H1 (cell line): ENCODE measurements around the gene SPATA13. TPM values are rescaled to one million over a fixed set of nuclear protein-coding genes. Genes with fewer than 3 reads are reported as not detected.

Source experiments
- CTCF ChIA-PET: fragments of 300-600 bp; sonication (Branson Sonifier 250); formaldehyde crosslinking; loops from one replicate; lab custom pipeline; 2021; ENCODE audit not compliant: partially characterized antibody; lab: Charles Lee
- POLR2A ChIA-PET: fragments of 300-600 bp; sonication (Branson Sonifier 250); formaldehyde crosslinking; loops from one replicate; lab custom pipeline; 2021; ENCODE audit warnings: inconsistent platforms; ENCODE audit not compliant: partially characterized antibody; lab: Charles Lee
- DNase-seq, 2 experiments: peaks; one replicate each; pipeline versions ENCODE4 v3.0.0 to v3.0.0-alpha.2; 2010 to 2022; ENCODE audit warnings: low spot score in 2 of 2, low read depth in 1 of 2, mixed read lengths in 1 of 2
- FAIRE-seq: peaks from 2 replicates; lab custom pipeline; 2011; peaks lifted over from hg19 to GRCh38; lab: Jason Lieb, UNC
- H2AFZ ChIP-seq: 2 replicates; pipeline ENCODE4 v1.8.1; 2012; ENCODE audit warnings: low read length, inconsistent platforms
- H2AK5ac ChIP-seq: 2 replicates; pipeline ENCODE4 v1.6.1; 2013; ENCODE audit warnings: low read depth, low read length
- H2BK120ac ChIP-seq: replicated peaks from 2 replicates; pipeline ENCODE3; 2013; ENCODE audit warnings: low read depth, low read length, inconsistent platforms
- H2BK12ac ChIP-seq: 2 replicates; pipeline ENCODE4 v1.6.1; 2013; ENCODE audit warnings: low read depth, low read length
- H2BK15ac ChIP-seq: 2 replicates; pipeline ENCODE4 v1.6.1; 2013; ENCODE audit warnings: low read length
- H2BK20ac ChIP-seq: 2 replicates; pipeline ENCODE4 v1.6.1; 2013; ENCODE audit warnings: low read length
- H2BK5ac ChIP-seq: 2 replicates; pipeline ENCODE4 v1.6.1; 2013; ENCODE audit warnings: low read depth, low read length
- H3K14ac ChIP-seq: 2 replicates; pipeline ENCODE4 v1.6.1; 2013; ENCODE audit warnings: inconsistent platforms; ENCODE audit not compliant: insufficient read length
- H3K18ac ChIP-seq: 2 replicates; pipeline ENCODE4 v1.6.1; 2013; ENCODE audit warnings: low read length; ENCODE audit errors: extremely low read depth
- H3K23ac ChIP-seq: 2 replicates; pipeline ENCODE4 v1.6.1; 2013; ENCODE audit warnings: inconsistent platforms; ENCODE audit not compliant: insufficient read length
- H3K23me2 ChIP-seq: 2 replicates; pipeline ENCODE4 v1.6.1; 2013; ENCODE audit warnings: low read depth, low read length
- H3K27ac ChIP-seq: 2 replicates; pipeline ENCODE4 v1.6.1; 2011; ENCODE audit warnings: low read depth, low read length, inconsistent platforms
- H3K27me3 ChIP-seq, 4 experiments: replicated peaks in 1 of 4; 1 replicate in 1 of 4; 2 replicates in 3 of 4; pipeline versions ENCODE4 v1.6.1 to v1.8.1; 2011 to 2013; ENCODE audit warnings: low read length in 3 of 4, mild to moderate bottlenecking in 3 of 4, inconsistent platforms in 2 of 4, mixed read lengths in 2 of 4, moderate library complexity in 1 of 4; ENCODE audit not compliant: control insufficient read depth in 3 of 4, insufficient read depth in 3 of 4; ENCODE audit errors: extremely low read depth in 1 of 4
- H3K36me3 ChIP-seq, 4 experiments: 2 replicates each; pipeline versions ENCODE4 v1.6.1 to v1.8.1; 2011 to 2013; ENCODE audit warnings: mild to moderate bottlenecking in 4 of 4, low read length in 3 of 4, moderate library complexity in 2 of 4, control low read depth in 1 of 4, inconsistent platforms in 1 of 4; ENCODE audit not compliant: insufficient read depth in 4 of 4, control insufficient read depth in 2 of 4
- H3K4ac ChIP-seq: replicated peaks from 2 replicates; pipeline ENCODE3; 2013; ENCODE audit warnings: low read length, low read depth, mixed read lengths, inconsistent platforms; ENCODE audit not compliant: insufficient read length
- H3K4me1 ChIP-seq, 4 experiments: replicated peaks in 1 of 4; 1 replicate in 1 of 4; 2 replicates in 3 of 4; pipeline versions ENCODE4 v1.6.1 to v1.8.1; 2011 to 2013; ENCODE audit warnings: low read length in 3 of 4, inconsistent platforms in 2 of 4, mixed read lengths in 1 of 4; ENCODE audit not compliant: insufficient read depth in 4 of 4, control insufficient read depth in 3 of 4
- H3K4me2 ChIP-seq, 2 experiments: 2 replicates each; pipeline versions ENCODE4 v1.6.1 to v1.8.1; 2011 to 2013; ENCODE audit warnings: low read depth in 2 of 2, low read length in 2 of 2, control low read depth in 1 of 2, inconsistent platforms in 1 of 2, mild to moderate bottlenecking in 1 of 2; ENCODE audit not compliant: insufficient read depth in 1 of 2
- H3K4me3 ChIP-seq, 4 experiments: fragments of 200-600, 300-600 bp in 1 of 4; sonication (generic), shearing (Covaris generic), sonication (Bioruptor Twin) in 1 of 4; 2 replicates each; pipeline versions ENCODE4 v1.5.1 to v1.8.1; 2011 to 2016; ENCODE audit warnings: low read length in 4 of 4, low read depth in 3 of 4, control low read depth in 2 of 4, inconsistent platforms in 2 of 4, mild to moderate bottlenecking in 2 of 4, mixed read lengths in 1 of 4, moderate library complexity in 1 of 4; ENCODE audit not compliant: insufficient read depth in 2 of 4; ENCODE audit errors: extremely low read depth in 1 of 4
- H3K56ac ChIP-seq: replicated peaks from 2 replicates; pipeline ENCODE3; 2013; ENCODE audit warnings: low read depth, mild to moderate bottlenecking, mixed read lengths, low read length, inconsistent platforms; ENCODE audit not compliant: insufficient read length
- H3K79me1 ChIP-seq: 2 replicates; pipeline ENCODE4 v1.6.1; 2013; ENCODE audit warnings: low read depth, low read length, control low read depth
- H3K79me2 ChIP-seq, 2 experiments: 2 replicates each; pipeline versions ENCODE4 v1.6.1 to v1.8.1; 2012 to 2013; ENCODE audit warnings: low read length in 2 of 2, mild to moderate bottlenecking in 2 of 2, inconsistent platforms in 1 of 2; ENCODE audit not compliant: insufficient read depth in 2 of 2, control insufficient read depth in 1 of 2
- H3K9ac ChIP-seq, 4 experiments: replicated peaks in 1 of 4; 1 replicate in 1 of 4; 2 replicates in 3 of 4; pipeline versions ENCODE4 v1.6.1 to v1.8.1; 2011 to 2013; ENCODE audit warnings: low read depth in 3 of 4, low read length in 3 of 4, control low read depth in 2 of 4, mild to moderate bottlenecking in 2 of 4, moderate library complexity in 2 of 4, inconsistent platforms in 1 of 4; ENCODE audit errors: extremely low read depth in 1 of 4
- H3K9me3 ChIP-seq, 2 experiments: 2 replicates each; pipeline versions ENCODE4 v1.6.1 to v1.8.1; 2012 to 2013; ENCODE audit warnings: mild to moderate bottlenecking in 2 of 2, moderate library complexity in 2 of 2, control low read depth in 1 of 2, inconsistent platforms in 1 of 2, low read depth in 1 of 2, low read length in 1 of 2, mixed read lengths in 1 of 2; ENCODE audit not compliant: insufficient read depth in 2 of 2
- H4K20me1 ChIP-seq, 2 experiments: replicated peaks in 1 of 2; 2 replicates each; pipeline versions ENCODE3 to v1.8.1; 2011 to 2013; ENCODE audit warnings: inconsistent platforms in 2 of 2, low read length in 2 of 2, mild to moderate bottlenecking in 1 of 2; ENCODE audit not compliant: insufficient read depth in 2 of 2, control insufficient read depth in 1 of 2
- H4K5ac ChIP-seq: 2 replicates; pipeline ENCODE4 v1.6.1; 2013; ENCODE audit warnings: low read length, low read depth, mixed read lengths, inconsistent platforms; ENCODE audit not compliant: insufficient read length
- H4K8ac ChIP-seq: 2 replicates; pipeline ENCODE4 v1.8.0; 2013; ENCODE audit warnings: mild to moderate bottlenecking, moderate library complexity, low read length, inconsistent platforms; ENCODE audit not compliant: insufficient read depth; ENCODE audit errors: extremely low read depth
- H4K91ac ChIP-seq: replicated peaks from 2 replicates; pipeline ENCODE3; 2013; ENCODE audit warnings: low read length, mixed read lengths, inconsistent platforms; ENCODE audit not compliant: insufficient read length
- JUN ChIP-seq: IDR thresholded peaks from 2 replicates; pipeline ENCODE4 v1.6.1; 2011; ENCODE audit warnings: low read depth, mild to moderate bottlenecking, improper control_type of control experiment, low read length
- SIN3A ChIP-seq, 2 experiments: IDR thresholded peaks in 1 of 2; conservative IDR thresholded peaks in 1 of 2; 2 replicates each; pipeline ENCODE4 v1.6.1; 2011 to 2012; ENCODE audit warnings: low read length in 2 of 2, improper control_type of control experiment in 1 of 2, low read depth in 1 of 2, mild to moderate bottlenecking in 1 of 2
- SIRT6 ChIP-seq: IDR thresholded peaks from one replicate; pipeline ENCODE4 v1.7.1; 2012; ENCODE audit warnings: low read length, inconsistent platforms
- SRF ChIP-seq: IDR thresholded peaks from 2 replicates; pipeline ENCODE4 v1.6.1; 2011; ENCODE audit warnings: mild to moderate bottlenecking, low read depth, low read length, moderate library complexity
- WGBS, 2 experiments: shearing (Covaris generic) in 1 of 2; methylation state at CpG; one replicate each; pipeline versions ENCODE4 v1.1.6 to v1.1.7; 2013 to 2015; ENCODE audit warnings: low lambda C conversion rate in 2 of 2, mixed read lengths in 2 of 2, inconsistent platforms in 1 of 2, low coverage in 1 of 2, missing lambda C conversion rate in 1 of 2; ENCODE audit not compliant: insufficient replicate concordance in 2 of 2, insufficient coverage in 1 of 2, insufficient read length in 1 of 2; ENCODE audit errors: extremely low coverage in 1 of 2, missing lambda C conversion rate in 1 of 2; 5-methylcytosine and 5-hydroxymethylcytosine counted together
- polyA plus RNA-seq, 7 experiments: library from polyadenylated mRNA; depleted of rRNA in 3 of 7; stranded (reverse) in 5 of 7; unstranded in 2 of 7; fragments of >200 nt in 5 of 7; fragments of 200-250 nt in 2 of 7; gene quantifications; 1 replicate in 5 of 7; 2 replicates in 1 of 7; 4 replicates in 1 of 7; pipeline versions ENCODE4 v1.2.1 to v1.2.3, GENCODE V29; 2011 to 2013; ENCODE audit warnings: missing spikeins in 2 of 7, mixed read lengths in 2 of 7
- total RNA-seq: library from RNA; stranded (reverse); fragmentation: NEBNext Ultra II Directional; extraction: Animal tissue kit (Norgen Biotek cat#: 25700); gene quantifications from 2 replicates; pipeline ENCODE4 v1.2.1, GENCODE V29; 2021

Gene SPATA13
- total and polyA plus RNA-seq, 2 of the 8 experiments (the other 6 are each of a cell fraction or from before 2014, with no cell fraction given): 12.6 to 30.9 TPM

GRCh38 chr13:24323036-24323738 lies 162.7 kb downstream of the SPATA13 start:
- H2BK20ac ChIP-seq: no peak overlapping the region
- H3K27ac ChIP-seq: no peak overlapping the region
- TF ChIP-seq SIN3A (conservative IDR thresholded peaks at IDR 0.05 in 1 of 2, IDR thresholded peaks at IDR 0.05 in 1 of 2; ENCODE audit: low read depth in 1 of 2, low read length in 2 of 2): no peak
- TF ChIP-seq SIRT6: no peak
- no peak for TF ChIP-seq JUN
- TF ChIP-seq SRF: no peak
- no peak overlapping the region for H3K4ac ChIP-seq
- DNase-seq: no peak
- no peak overlapping the region for H2BK15ac ChIP-seq
- H2AK5ac ChIP-seq: no peak overlapping the region
- no peak for FAIRE-seq
- POLR2A ChIA-PET: no interaction called here
- no peak overlapping the region for H4K8ac ChIP-seq
- H3K23me2 ChIP-seq: no peaks in the 10 kb centered on the region
- H3K18ac ChIP-seq: no peak overlapping the region
- H3K79me2 ChIP-seq: no peaks in the 10 kb centered on the region
- H2AFZ ChIP-seq: no peak overlapping the region
- H3K9ac ChIP-seq: no peak overlapping the region
- no peaks in the 10 kb centered on the region for H4K20me1 ChIP-seq
- H3K56ac ChIP-seq: no peak overlapping the region
- no peak overlapping the region for H3K14ac ChIP-seq
- no peaks in the 10 kb centered on the region for H3K4me1 ChIP-seq
- H4K5ac ChIP-seq: no peak overlapping the region
- H3K4me3 ChIP-seq: no peak overlapping the region
- no peaks in the 10 kb centered on the region for H3K36me3 ChIP-seq
- no peak overlapping the region for H3K4me2 ChIP-seq
- H4K91ac ChIP-seq: no peak overlapping the region
- 93% methylated on average over 28 of the region's 28 CpGs; no CpG with 5 or more reads in 1 of the 2 experiments for WGBS, 2 experiments
- no peaks in the 10 kb centered on the region for H3K27me3 ChIP-seq
- no peaks in the 10 kb centered on the region for H3K79me1 ChIP-seq
- H3K23ac ChIP-seq: no peak overlapping the region
- CTCF ChIA-PET: interaction anchor here (0.7 to 2.5 kb wide), 9 partner anchors 15 to 358 kb away, joined by 3 to 11 read pairs (median 3); no protein-coding TSS in a partner anchor
- no peaks in the 10 kb centered on the region for H3K9me3 ChIP-seq
- H2BK5ac ChIP-seq: no peak overlapping the region
- H2BK120ac ChIP-seq: no peak overlapping the region
- H2BK12ac ChIP-seq: no peak overlapping the region
